CD14-positive monocyte (primary cell): ENCODE measurements around the gene PSPH. TPM values are rescaled to one million over a fixed set of nuclear protein-coding genes. Genes with fewer than 3 reads are reported as not detected.
"Not testable (repeated sequence)": the region's sequence is repeated elsewhere in the genome, so short reads cannot be mapped to it uniquely, and the experiment has no call there.

Source experiments
- DNase-seq, 3 donors: peaks; one replicate each; pipeline ENCODE4 v3.0.0-alpha.2; 2011 to 2022
- H2AFZ ChIP-seq: 2 replicates; pipeline ENCODE4 v1.6.0; 2012; ENCODE audit warnings: mild to moderate bottlenecking, low read depth, low read length, inconsistent platforms; ENCODE audit not compliant: insufficient read depth, poor library complexity, severe bottlenecking
- H3K27ac ChIP-seq, 2 donors: 1 replicate in 1 of 2; 2 replicates in 1 of 2; pipeline ENCODE4 v1.5.1; 2012 to 2013; ENCODE audit warnings: low read length in 2 of 2, control low read depth in 1 of 2, inconsistent platforms in 1 of 2, low read depth in 1 of 2, mild to moderate bottlenecking in 1 of 2
- H3K27me3 ChIP-seq, 2 donors: one replicate each; pipeline versions ENCODE4 v1.6.0 to v1.6.1; 2011 to 2013; ENCODE audit warnings: low read length in 2 of 2; ENCODE audit not compliant: control insufficient read depth in 2 of 2, insufficient read depth in 2 of 2
- H3K36me3 ChIP-seq, 2 donors: replicated peaks in 1 of 2; 1 replicate in 1 of 2; 2 replicates in 1 of 2; pipeline versions ENCODE4 v1.5.1 to v1.6.1; 2012 to 2013; ENCODE audit warnings: low read length in 2 of 2, control low read depth in 1 of 2, inconsistent platforms in 1 of 2, mild to moderate bottlenecking in 1 of 2; ENCODE audit not compliant: insufficient read depth in 2 of 2, control insufficient read depth in 1 of 2
- H3K4me1 ChIP-seq, 2 donors: 1 replicate in 1 of 2; 2 replicates in 1 of 2; pipeline versions ENCODE4 v1.5.1 to v1.6.1; 2012 to 2013; ENCODE audit warnings: low read length in 2 of 2, control low read depth in 1 of 2, inconsistent platforms in 1 of 2, mild to moderate bottlenecking in 1 of 2, moderate library complexity in 1 of 2; ENCODE audit not compliant: insufficient read depth in 2 of 2, control insufficient read depth in 1 of 2
- H3K4me2 ChIP-seq: replicated peaks from 2 replicates; pipeline ENCODE3; 2012; ENCODE audit warnings: low read length, moderate library complexity, mild to moderate bottlenecking; ENCODE audit not compliant: poor library complexity, severe bottlenecking; ENCODE audit errors: extremely low read depth
- H3K4me3 ChIP-seq, 3 experiments: fragments of 200-600 bp in 1 of 3; sonication (generic) in 1 of 3; replicated peaks in 1 of 3; 1 replicate in 2 of 3; 2 replicates in 1 of 3; pipeline ENCODE4 v1.5.1; 2011 to 2013; ENCODE audit warnings: low read length in 3 of 3, mild to moderate bottlenecking in 3 of 3, control low read depth in 2 of 3, low read depth in 2 of 3, inconsistent platforms in 1 of 3, moderate library complexity in 1 of 3
- H3K79me2 ChIP-seq: 2 replicates; pipeline ENCODE4 v1.6.0; 2012; ENCODE audit warnings: mild to moderate bottlenecking, control low read depth, inconsistent platforms, low read length, moderate library complexity; ENCODE audit not compliant: insufficient read depth
- H3K9ac ChIP-seq: 2 replicates; pipeline ENCODE4 v1.6.0; 2017; ENCODE audit warnings: low read length, mild to moderate bottlenecking; ENCODE audit not compliant: insufficient read depth, poor library complexity, severe bottlenecking
- H3K9me3 ChIP-seq, 2 donors: replicated peaks in 1 of 2; 1 replicate in 1 of 2; 2 replicates in 1 of 2; pipeline versions ENCODE4 v1.5.1 to v1.6.1; 2012 to 2013; ENCODE audit warnings: low read length in 2 of 2, control low read depth in 1 of 2; ENCODE audit not compliant: control insufficient read depth in 1 of 2, insufficient read depth in 1 of 2
- H4K20me1 ChIP-seq: 2 replicates; pipeline ENCODE4 v1.6.0; 2012; ENCODE audit warnings: mild to moderate bottlenecking, low read length, control low read depth, moderate library complexity; ENCODE audit not compliant: insufficient read depth
- H3K27ac Mint-ChIP-seq, 7 donors: one replicate each; pipeline ENCODE4 v1.8.0; 2020; ENCODE audit warnings: mild to moderate bottlenecking in 7 of 7, mixed read lengths in 7 of 7, moderate library complexity in 6 of 7, inconsistent platforms in 2 of 7
- H3K27me3 Mint-ChIP-seq, 3 donors: one replicate each; pipeline ENCODE4 v1.8.0; 2021 to 2022; ENCODE audit warnings: low read depth in 3 of 3, mild to moderate bottlenecking in 3 of 3, mixed read lengths in 3 of 3, moderate library complexity in 3 of 3, inconsistent platforms in 1 of 3
- H3K36me3 Mint-ChIP-seq, 2 donors: one replicate each; pipeline ENCODE4 v1.8.0; 2020; ENCODE audit warnings: mixed read lengths in 2 of 2, inconsistent platforms in 1 of 2, mild to moderate bottlenecking in 1 of 2
- H3K4me1 Mint-ChIP-seq: one replicate; pipeline ENCODE4 v1.8.0; 2020; ENCODE audit warnings: mild to moderate bottlenecking, mixed read lengths
- H3K4me3 Mint-ChIP-seq, 2 donors: one replicate each; pipeline ENCODE4 v1.8.0; 2020; ENCODE audit warnings: mild to moderate bottlenecking in 2 of 2, mixed read lengths in 2 of 2, moderate library complexity in 1 of 2
- H3K9me3 Mint-ChIP-seq, 7 donors: one replicate each; pipeline ENCODE4 v1.8.0; 2020 to 2022; ENCODE audit warnings: mixed read lengths in 7 of 7, mild to moderate bottlenecking in 6 of 7, moderate library complexity in 6 of 7, inconsistent platforms in 2 of 7
- WGBS: methylation state at CpG from one replicate; pipeline ENCODE4 v1.1.5; 2013; ENCODE audit warnings: missing lambda C conversion rate; ENCODE audit not compliant: insufficient coverage; 5-methylcytosine and 5-hydroxymethylcytosine counted together
- intact Hi-C, 2 donors: fragments of 100-400 bp; cut with micrococcal nuclease; formaldehyde crosslinking; loops; one replicate each; pipeline versions ENCODE4 v1.15.0 to v1.15.1; 2023
- polyA plus RNA-seq, 3 donors: library from polyadenylated mRNA; depleted of rRNA in 1 of 3; unstranded in 2 of 3; stranded (reverse) in 1 of 3; fragments of 300-500 nt in 2 of 3; fragments of >200 nt in 1 of 3; fragmentation: Illumina TruSeq in 2 of 3; gene quantifications; 1 replicate in 2 of 3; 2 replicates in 1 of 3; pipeline ENCODE4 v1.2.3, GENCODE V29; 2012 to 2021
- TF ChIP-seq, protein P1 (sequence below): fragments of 200-600 bp; IDR thresholded peaks from one replicate; pipeline ENCODE4 v1.8.0; 2022; ENCODE audit warnings: antibody characterized with exemption, mild to moderate bottlenecking

The PSPH gene
- polyA plus RNA-seq, 3 donors: 1.7 to 6.7 (median 5.3) TPM

DNA sequence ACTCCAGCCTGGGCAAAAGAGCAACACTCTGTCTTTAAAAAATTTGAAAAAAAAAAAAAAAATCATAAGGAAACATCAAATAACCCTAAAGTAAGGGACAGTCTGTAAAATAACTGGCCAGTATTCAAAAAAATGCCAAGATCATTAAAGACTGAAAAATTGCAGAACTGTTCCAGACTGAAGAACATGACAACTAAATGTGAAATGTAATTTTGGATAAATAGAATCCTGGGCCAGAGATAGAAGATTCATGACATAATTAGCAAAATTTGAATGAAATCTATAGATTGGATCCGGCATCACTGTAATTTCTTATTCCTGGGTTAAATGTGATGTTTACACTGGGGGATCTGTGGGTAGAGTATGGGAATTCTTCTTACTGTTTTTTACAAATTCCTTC, 3.0 kb downstream of the PSPH start:
- WGBS: no CpG with 5 or more reads among the region's 1 CpG
- peaks cover 3 to 5% of the 10 kb centered on the region in 2 donors for H3K36me3 ChIP-seq
- H3K4me2 ChIP-seq: no peak overlapping the region
- no peak for DNase-seq
- H3K79me2 ChIP-seq: peaks cover 33% of the 10 kb centered on the region
- no peaks in the 10 kb centered on the region for H3K9me3 ChIP-seq
- H3K27ac Mint-ChIP-seq: peak overlapping the region in 2 of 7 donors; percentile 18 to 66
- no peak overlapping the region for H3K4me3 ChIP-seq
- peaks cover 5 to 7% of the 10 kb centered on the region in 2 donors for H3K36me3 Mint-ChIP-seq
- H3K27me3 Mint-ChIP-seq: peaks cover 0 to 2% (median 0%) of the 10 kb centered on the region in 3 donors
- H3K27ac ChIP-seq: no peak overlapping the region
- no peak overlapping the region for H3K9ac ChIP-seq
- H3K4me1 Mint-ChIP-seq: peaks cover 23% of the 10 kb centered on the region
- no peak overlapping the region for H2AFZ ChIP-seq
- no peaks in the 10 kb centered on the region for H3K27me3 ChIP-seq
- no peaks in the 10 kb centered on the region for H4K20me1 ChIP-seq
- no peaks in the 10 kb centered on the region for H3K9me3 Mint-ChIP-seq
- TF ChIP-seq, protein P1, sequence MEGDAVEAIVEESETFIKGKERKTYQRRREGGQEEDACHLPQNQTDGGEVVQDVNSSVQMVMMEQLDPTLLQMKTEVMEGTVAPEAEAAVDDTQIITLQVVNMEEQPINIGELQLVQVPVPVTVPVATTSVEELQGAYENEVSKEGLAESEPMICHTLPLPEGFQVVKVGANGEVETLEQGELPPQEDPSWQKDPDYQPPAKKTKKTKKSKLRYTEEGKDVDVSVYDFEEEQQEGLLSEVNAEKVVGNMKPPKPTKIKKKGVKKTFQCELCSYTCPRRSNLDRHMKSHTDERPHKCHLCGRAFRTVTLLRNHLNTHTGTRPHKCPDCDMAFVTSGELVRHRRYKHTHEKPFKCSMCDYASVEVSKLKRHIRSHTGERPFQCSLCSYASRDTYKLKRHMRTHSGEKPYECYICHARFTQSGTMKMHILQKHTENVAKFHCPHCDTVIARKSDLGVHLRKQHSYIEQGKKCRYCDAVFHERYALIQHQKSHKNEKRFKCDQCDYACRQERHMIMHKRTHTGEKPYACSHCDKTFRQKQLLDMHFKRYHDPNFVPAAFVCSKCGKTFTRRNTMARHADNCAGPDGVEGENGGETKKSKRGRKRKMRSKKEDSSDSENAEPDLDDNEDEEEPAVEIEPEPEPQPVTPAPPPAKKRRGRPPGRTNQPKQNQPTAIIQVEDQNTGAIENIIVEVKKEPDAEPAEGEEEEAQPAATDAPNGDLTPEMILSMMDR: no peak
- peaks cover 19 to 24% of the 10 kb centered on the region in 2 donors for H3K4me1 ChIP-seq
- intact Hi-C loops: no loop called here
- no peak overlapping the region for H3K4me3 Mint-ChIP-seq

DNA sequence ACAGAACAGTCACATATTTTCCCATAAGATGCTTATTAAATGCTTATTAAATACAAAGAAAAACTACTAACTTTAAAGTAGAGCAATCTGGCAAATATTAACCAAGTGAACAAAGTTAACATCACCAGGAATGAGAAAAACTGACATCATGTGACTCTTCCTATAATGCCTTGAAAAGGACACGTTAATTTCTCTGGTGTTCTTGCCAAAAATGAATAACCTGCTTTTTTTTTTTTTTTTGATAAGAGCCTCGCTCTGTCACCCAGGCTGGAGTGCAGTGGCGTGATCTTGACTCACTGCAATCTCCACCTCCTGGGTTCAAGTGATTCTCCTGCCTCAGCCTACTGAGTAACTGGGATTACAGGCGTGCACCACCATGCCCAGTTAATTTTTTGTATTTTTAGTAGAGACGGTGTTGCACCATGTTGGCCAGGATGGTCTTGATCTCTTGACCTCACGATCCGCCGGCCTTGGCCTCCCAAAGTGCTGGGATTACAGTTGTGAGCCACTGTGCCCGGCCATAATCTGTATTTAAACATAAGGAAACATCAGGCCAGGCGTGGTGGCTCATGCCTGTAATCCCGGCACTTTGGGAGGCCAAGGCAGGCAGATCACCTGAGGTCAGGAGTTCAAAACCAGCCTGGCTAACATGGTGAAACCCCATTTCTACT, 3.7 kb downstream of the PSPH start:
- H3K79me2 ChIP-seq: peaks cover 26% of the 10 kb centered on the region
- Mint-ChIP-seq H3K4me1 (peaks cover 19% of the 10 kb centered on the region), H3K27ac (peak overlapping the region in 2 of 7 donors; percentile 18 to 53)
- H3K27me3 Mint-ChIP-seq, intact Hi-C loops, H3K27me3 ChIP-seq, H3K9me3 Mint-ChIP-seq, H3K4me2 ChIP-seq, H3K9ac ChIP-seq, H3K9me3 ChIP-seq, H3K4me3 ChIP-seq, H3K4me3 Mint-ChIP-seq, H3K36me3 Mint-ChIP-seq, H3K27ac ChIP-seq, H4K20me1 ChIP-seq, DNase-seq, H3K36me3 ChIP-seq, H2AFZ ChIP-seq: not testable (repeated sequence)
- WGBS: 98% methylated on average over 9 of the region's 11 CpGs
- peaks cover 16 to 24% of the 10 kb centered on the region in 2 donors for H3K4me1 ChIP-seq
